Mesodermal cell (in vitro differentiated cells): ENCODE results near the gene RBMXL2.

Source experiments
- H3K27ac ChIP-seq: 2 replicates; pipeline ENCODE4 v1.7.0; 2013; ENCODE audit warnings: mild to moderate bottlenecking, low read depth, low read length, moderate library complexity; ENCODE audit not compliant: severe bottlenecking
- H3K36me3 ChIP-seq: 2 replicates; pipeline ENCODE4 v1.7.1; 2013; ENCODE audit warnings: mild to moderate bottlenecking, low read length, moderate library complexity; ENCODE audit not compliant: control insufficient read depth, insufficient read depth
- H3K4me1 ChIP-seq: one replicate; pipeline ENCODE4 v1.7.1; 2013; ENCODE audit warnings: mild to moderate bottlenecking, low read length; ENCODE audit not compliant: insufficient read depth, control insufficient read depth, poor library complexity, severe bottlenecking
- H3K4me3 ChIP-seq: 2 replicates; pipeline ENCODE4 v1.7.0; 2013; ENCODE audit warnings: low read length, control low read depth, mild to moderate bottlenecking; ENCODE audit not compliant: insufficient read depth, poor library complexity, severe bottlenecking; ENCODE audit errors: extremely low read depth
- H3K9me3 ChIP-seq: 2 replicates; pipeline ENCODE4 v1.7.1; 2013; ENCODE audit warnings: mild to moderate bottlenecking, low read length, moderate library complexity; ENCODE audit not compliant: control insufficient read depth
- WGBS, 2 experiments: methylation state at CpG; one replicate each; pipeline ENCODE4 v1.1.5; 2013; ENCODE audit warnings: missing lambda C conversion rate in 2 of 2; ENCODE audit not compliant: insufficient coverage in 2 of 2; 5-methylcytosine and 5-hydroxymethylcytosine counted together

RBMXL2 gene

DNA sequence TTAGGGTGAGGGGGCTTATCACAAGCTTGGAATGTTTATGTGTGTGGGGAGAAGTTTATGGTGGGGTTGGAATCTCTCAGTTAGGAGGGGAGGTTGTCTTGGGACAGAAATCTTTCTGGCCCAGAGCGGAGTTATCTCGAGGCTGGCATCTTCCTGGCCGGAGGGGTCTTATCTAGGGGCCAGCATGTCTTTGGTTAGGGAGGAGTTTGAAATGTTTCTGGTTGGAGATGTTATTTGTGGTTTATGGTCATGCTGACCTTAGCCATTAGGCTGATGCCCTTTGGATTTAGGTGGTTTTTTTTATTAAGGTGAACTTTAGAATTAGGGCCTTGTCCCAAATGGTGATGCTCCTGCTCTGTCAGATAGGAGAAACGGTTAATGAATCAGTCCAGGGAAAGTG lies 7.9 kb upstream of the RBMXL2 start:
- Histone ChIP-seq H3K27ac (no peak overlapping the region), H3K9me3 (peaks cover 4% of the 10 kb centered on the region), H3K4me3 (no peak overlapping the region), H3K4me1 (no peaks in the 10 kb centered on the region), H3K36me3 (no peaks in the 10 kb centered on the region)
- 87 to 88% methylated on average over 3 to 4 of the region's 4 CpGs for WGBS, 2 experiments

DNA sequence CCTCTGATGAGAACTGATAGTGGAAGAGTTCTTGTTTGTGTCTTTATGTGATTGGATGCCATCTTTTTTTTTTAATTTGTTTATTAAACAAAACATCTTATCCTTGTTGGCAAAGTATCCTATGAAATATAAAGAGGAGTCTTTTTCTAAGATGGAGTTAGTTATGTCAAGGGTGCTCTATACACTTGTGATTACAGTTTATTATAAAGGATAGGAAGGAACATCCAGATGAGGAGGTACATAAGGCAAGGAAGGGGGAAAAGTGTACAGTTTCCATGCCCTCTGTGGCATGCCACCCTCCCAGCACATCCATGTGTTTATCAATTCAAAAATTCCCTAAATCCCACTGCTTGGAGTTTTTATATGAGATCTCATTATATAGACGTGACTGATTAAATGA lies 7.4 kb upstream of the RBMXL2 start:
- Histone ChIP-seq H3K27ac (no peak overlapping the region), H3K36me3 (no peaks in the 10 kb centered on the region), H3K4me3 (no peak overlapping the region), H3K4me1 (no peaks in the 10 kb centered on the region), H3K9me3 (peaks cover 4% of the 10 kb centered on the region)
- no CpG with 5 or more reads among the region's 1 CpG for WGBS, 2 experiments

DNA sequence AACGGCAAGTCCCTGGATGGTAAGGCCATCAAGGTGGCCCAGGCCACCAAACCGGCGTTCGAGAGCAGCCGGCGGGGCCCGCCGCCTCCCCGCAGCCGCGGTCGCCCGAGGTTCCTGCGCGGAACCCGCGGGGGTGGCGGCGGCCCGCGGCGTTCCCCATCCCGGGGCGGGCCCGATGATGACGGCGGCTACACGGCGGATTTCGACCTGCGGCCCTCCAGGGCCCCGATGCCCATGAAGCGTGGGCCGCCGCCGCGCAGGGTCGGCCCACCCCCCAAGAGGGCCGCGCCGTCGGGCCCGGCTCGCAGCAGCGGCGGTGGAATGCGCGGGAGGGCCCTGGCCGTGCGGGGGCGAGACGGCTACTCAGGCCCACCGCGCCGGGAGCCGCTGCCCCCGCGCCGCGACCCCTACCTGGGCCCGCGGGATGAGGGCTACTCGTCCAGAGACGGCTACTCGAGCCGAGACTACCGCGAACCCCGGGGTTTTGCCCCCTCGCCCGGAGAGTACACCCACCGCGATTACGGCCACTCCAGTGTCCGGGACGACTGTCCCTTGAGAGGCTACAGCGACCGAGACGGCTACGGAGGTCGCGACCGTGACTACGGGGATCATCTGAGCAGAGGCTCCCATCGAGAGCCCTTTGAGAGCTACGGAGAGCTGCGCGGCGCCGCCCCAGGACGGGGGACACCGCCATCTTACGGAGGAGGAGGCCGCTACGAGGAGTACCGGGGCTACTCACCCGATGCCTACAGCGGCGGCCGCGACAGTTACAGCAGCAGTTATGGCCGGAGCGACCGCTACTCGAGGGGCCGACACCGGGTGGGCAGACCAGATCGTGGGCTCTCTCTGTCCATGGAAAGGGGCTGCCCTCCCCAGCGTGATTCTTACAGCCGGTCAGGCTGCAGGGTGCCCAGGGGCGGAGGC lies 792 bp downstream of the RBMXL2 start:
- 97% methylated on average over 93 to 110 of the region's 111 CpGs for WGBS, 2 experiments

DNA sequence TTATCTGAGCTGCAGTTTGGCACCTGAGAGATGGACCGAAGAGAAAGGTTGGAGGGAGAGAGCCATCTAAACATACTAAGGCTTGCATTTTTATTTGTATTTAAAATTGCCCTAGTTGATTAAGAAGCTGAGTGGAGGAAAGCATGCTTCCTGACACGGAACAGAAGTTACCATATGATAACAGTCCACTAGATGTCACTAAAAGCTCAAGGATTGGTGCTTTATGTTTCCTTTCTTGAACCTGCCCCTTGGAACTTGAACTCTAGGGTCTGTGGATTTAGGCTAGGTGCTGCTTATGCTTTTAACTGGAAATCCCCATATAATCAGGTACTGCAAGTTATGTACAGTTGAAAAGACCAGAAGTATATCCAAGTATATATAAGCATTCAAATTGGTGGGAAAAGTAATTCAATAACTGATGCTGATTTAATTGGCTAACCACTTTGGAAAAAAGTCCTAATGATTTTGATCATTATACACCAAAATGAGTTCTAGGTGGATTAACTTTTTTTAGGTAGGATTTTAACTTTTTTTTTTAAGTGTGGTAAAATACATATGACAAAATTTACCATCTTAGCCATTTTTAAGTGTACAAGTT lies 9.5 kb downstream of the RBMXL2 start:
- Histone ChIP-seq H3K9me3 (no peaks in the 10 kb centered on the region), H3K4me3 (no peak overlapping the region), H3K36me3 (no peaks in the 10 kb centered on the region), H3K27ac (no peak overlapping the region), H3K4me1 (no peaks in the 10 kb centered on the region)
- no CpG with 5 or more reads among the region's 2 CpGs for WGBS, 2 experiments

More for the DNA sequence above, 792 bp downstream of the RBMXL2 start:
- no peaks in the 10 kb centered on the region for H3K4me1 ChIP-seq
- H3K9me3 ChIP-seq, result no peaks in the 10 kb centered on the region
- no peaks in the 10 kb centered on the region for H3K36me3 ChIP-seq
- no peak overlapping the region for H3K4me3 ChIP-seq
- H3K27ac ChIP-seq, result no peak overlapping the region

DNA sequence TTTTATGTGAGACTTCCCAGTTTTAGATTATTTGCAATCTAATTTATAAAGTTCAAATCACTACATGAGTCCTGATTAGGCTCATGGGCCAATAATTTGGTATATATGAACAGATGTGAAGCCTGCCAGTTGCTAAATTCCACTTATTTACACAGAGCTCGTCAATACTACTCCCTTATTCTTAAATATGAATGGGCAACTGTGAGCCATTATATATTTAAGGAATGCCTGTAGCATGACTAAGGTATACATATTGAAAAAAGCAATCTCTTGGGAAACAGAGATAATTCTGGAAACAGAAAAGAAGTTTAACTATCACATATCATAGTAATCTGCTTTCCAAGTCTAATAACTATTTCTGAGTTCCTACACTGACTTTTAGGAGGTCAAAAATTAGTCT lies 27.0 kb downstream of the RBMXL2 start:
- Histone ChIP-seq H3K9me3 (no peaks in the 10 kb centered on the region), H3K4me3 (no peak overlapping the region), H3K27ac (no peak overlapping the region), H3K4me1 (no peaks in the 10 kb centered on the region), H3K36me3 (no peaks in the 10 kb centered on the region)
- WGBS, 2 experiments, result no CpG with 5 or more reads among the region's 1 CpG

DNA sequence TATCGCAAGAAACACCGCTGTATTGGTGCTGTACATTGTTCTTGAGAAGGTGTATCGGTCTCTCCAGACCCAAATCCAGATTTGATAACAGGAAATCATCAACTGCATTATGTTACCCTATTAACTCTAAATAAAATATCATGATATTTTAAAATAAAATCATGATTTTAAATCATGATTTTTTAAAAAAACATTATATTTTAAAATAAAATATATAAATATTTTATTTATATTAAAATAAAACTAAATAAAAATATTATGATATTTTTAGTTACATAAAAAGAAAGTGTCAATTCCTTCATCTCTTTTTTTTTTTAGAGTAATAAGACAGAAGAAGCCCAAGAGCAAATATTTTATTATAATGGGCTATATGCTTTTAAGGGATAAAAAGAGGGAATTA lies 27.6 kb downstream of the RBMXL2 start:
- 0% methylated on average over 1 of the region's 3 CpGs; no CpG with 5 or more reads in 1 of the 2 experiments for WGBS, 2 experiments
- Histone ChIP-seq H3K36me3 (no peaks in the 10 kb centered on the region), H3K4me1 (no peaks in the 10 kb centered on the region)

DNA sequence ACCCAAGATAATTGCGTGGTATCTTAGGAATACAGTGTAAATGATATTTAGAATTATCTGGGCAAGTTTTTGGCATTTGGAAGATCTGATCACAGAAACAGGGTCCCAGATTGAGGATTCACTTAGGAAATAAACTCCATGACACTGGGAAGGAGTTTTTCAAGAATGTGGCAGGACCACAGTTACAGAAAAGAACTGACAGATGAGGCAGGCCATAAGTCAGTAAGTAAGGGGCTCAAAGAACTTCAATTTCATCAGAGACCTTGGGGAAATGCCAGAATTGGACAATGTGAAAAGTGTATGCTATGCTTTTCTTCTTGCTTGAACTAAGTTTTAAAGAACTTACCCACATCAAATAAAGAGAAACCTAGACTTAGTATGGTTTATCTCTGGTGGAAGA lies 49.3 kb downstream of the RBMXL2 start:
- Histone ChIP-seq H3K4me3 (no peak overlapping the region), H3K27ac (no peak overlapping the region), H3K9me3 (no peaks in the 10 kb centered on the region), H3K4me1 (no peaks in the 10 kb centered on the region), H3K36me3 (no peaks in the 10 kb centered on the region)
- 85 to 87% methylated on average over 1 of the region's 1 CpG for WGBS, 2 experiments

More for the DNA sequence above, 27.6 kb downstream of the RBMXL2 start:
- Histone ChIP-seq H3K4me3 (no peak overlapping the region), H3K9me3 (no peaks in the 10 kb centered on the region), H3K27ac (no peak overlapping the region)
